Subcutaneous abdominal adipose tissue (tissue), 5 donors: ENCODE results near the gene ATF3.

Experiments used
- H3K27ac ChIP-seq: one replicate; pipeline ENCODE4 v1.7.0; 2013; ENCODE audit warnings: low read depth, mild to moderate bottlenecking, inconsistent platforms, low read length, moderate library complexity
- H3K27me3 ChIP-seq, 5 donors: one replicate each; pipeline ENCODE4 v1.7.0; 2013; ENCODE audit warnings: low read length in 5 of 5, inconsistent platforms in 1 of 5; ENCODE audit not compliant: control insufficient read depth in 5 of 5, insufficient read depth in 4 of 5
- H3K36me3 ChIP-seq, 5 donors: one replicate each; pipeline ENCODE4 v1.7.0; 2013; ENCODE audit warnings: low read length in 5 of 5; ENCODE audit not compliant: control insufficient read depth in 5 of 5, insufficient read depth in 5 of 5
- H3K4me1 ChIP-seq, 5 donors: one replicate each; pipeline ENCODE4 v1.7.0; 2013; ENCODE audit warnings: low read length in 5 of 5, mild to moderate bottlenecking in 3 of 5, moderate library complexity in 1 of 5; ENCODE audit not compliant: control insufficient read depth in 5 of 5, insufficient read depth in 5 of 5
- H3K4me3 ChIP-seq, 5 donors: one replicate each; pipeline ENCODE4 v1.7.0; 2013; ENCODE audit warnings: low read length in 5 of 5, low read depth in 1 of 5
- H3K9ac ChIP-seq, 5 donors: one replicate each; pipeline ENCODE4 v1.7.0; 2013; ENCODE audit warnings: low read length in 5 of 5, mild to moderate bottlenecking in 4 of 5, moderate library complexity in 3 of 5
- H3K9me3 ChIP-seq, 5 donors: one replicate each; pipeline ENCODE4 v1.7.0; 2013; ENCODE audit warnings: low read length in 5 of 5; ENCODE audit not compliant: control insufficient read depth in 5 of 5
- donor health status: healthy.
- donor health status: healthy.
- donor health status: healthy.
- donor health status: healthy.
- donor health status: healthy.

ATF3 gene

GRCh38 chr1:212665241-212666115 lies 56.9 kb downstream of the ATF3 start:
- H3K27me3 ChIP-seq: no peaks in the 10 kb centered on the region
- H3K36me3 ChIP-seq: no peaks in the 10 kb centered on the region
- peaks cover 12 to 54% (median 41%) of the 10 kb centered on the region in 5 donors for H3K4me1 ChIP-seq
- H3K9ac ChIP-seq: peak overlapping the region in 4 of 5 donors; percentile 80 to 86 (median 84)
- H3K27ac ChIP-seq: no peak overlapping the region
- H3K4me3 ChIP-seq: peak overlapping the region; percentile 53 to 80 (median 73)
- no peaks in the 10 kb centered on the region for H3K9me3 ChIP-seq

GRCh38 chr1:212666116-212666775 lies 57.7 kb downstream of the ATF3 start:
- H3K27me3 ChIP-seq: peaks cover 0 to 2% (median 0%) of the 10 kb centered on the region in 5 donors
- H3K9me3 ChIP-seq: no peaks in the 10 kb centered on the region
- no peak overlapping the region for H3K9ac ChIP-seq
- no peak overlapping the region for H3K27ac ChIP-seq
- H3K36me3 ChIP-seq: no peaks in the 10 kb centered on the region
- no peak overlapping the region for H3K4me3 ChIP-seq
- peaks cover 12 to 60% (median 46%) of the 10 kb centered on the region in 5 donors for H3K4me1 ChIP-seq

- Histone ChIP-seq H3K27ac (peak overlapping the region; percentile 80), H3K4me1 (peaks cover 12 to 66% (median 46%) of the 10 kb centered on the region in 5 donors), H3K27me3 (peaks cover 0 to 4% (median 0%) of the 10 kb centered on the region in 5 donors), H3K9me3 (no peaks in the 10 kb centered on the region), H3K36me3 (no peaks in the 10 kb centered on the region), H3K9ac (peak overlapping the region; percentile 9 to 66 (median 48)), H3K4me3 (peak overlapping the region in 3 of 5 donors; percentile 28 to 51 (median 45))
These were observed 58.9 kb downstream of the ATF3 start for GRCh38 chr1:212667223-212668139.

GRCh38 chr1:212668477-212668876 lies 59.9 kb downstream of the ATF3 start:
- H3K9ac ChIP-seq: peak overlapping the region in 4 of 5 donors; percentile 9 to 66 (median 36)
- H3K4me1 ChIP-seq: peaks cover 12 to 66% (median 46%) of the 10 kb centered on the region in 5 donors
- H3K27ac ChIP-seq: peak overlapping the region; percentile 80
- peaks cover 0 to 4% (median 0%) of the 10 kb centered on the region in 5 donors for H3K27me3 ChIP-seq
- peak overlapping the region in 2 of 5 donors; percentile 45 to 51 for H3K4me3 ChIP-seq
- H3K9me3 ChIP-seq: no peaks in the 10 kb centered on the region
- H3K36me3 ChIP-seq: no peaks in the 10 kb centered on the region

- Histone ChIP-seq H3K9ac (peak overlapping the region in 1 of 5 donors; percentile 66), H3K9me3 (no peaks in the 10 kb centered on the region), H3K4me1 (peaks cover 12 to 66% (median 46%) of the 10 kb centered on the region in 5 donors), H3K4me3 (no peak overlapping the region), H3K36me3 (no peaks in the 10 kb centered on the region), H3K27ac (no peak overlapping the region), H3K27me3 (peaks cover 0 to 4% (median 0%) of the 10 kb centered on the region in 5 donors)
These were observed 60.5 kb downstream of the ATF3 start for GRCh38 chr1:212669102-212669501.

- peaks cover 12 to 66% (median 46%) of the 10 kb centered on the region in 5 donors for H3K4me1 ChIP-seq
- no peak overlapping the region for H3K27ac ChIP-seq
- H3K27me3 ChIP-seq: peaks cover 0 to 4% (median 0%) of the 10 kb centered on the region in 5 donors
- no peaks in the 10 kb centered on the region for H3K9me3 ChIP-seq
- no peak overlapping the region for H3K4me3 ChIP-seq
- no peak overlapping the region for H3K9ac ChIP-seq
- H3K36me3 ChIP-seq: no peaks in the 10 kb centered on the region
These were observed 61.0 kb downstream of the ATF3 start for GRCh38 chr1:212669600-212669999.

GRCh38 chr1:212670301-212670700 lies 61.7 kb downstream of the ATF3 start:
- H3K36me3 ChIP-seq: no peaks in the 10 kb centered on the region
- H3K9ac ChIP-seq: no peak overlapping the region
- no peak overlapping the region for H3K27ac ChIP-seq
- no peaks in the 10 kb centered on the region for H3K9me3 ChIP-seq
- no peak overlapping the region for H3K4me3 ChIP-seq
- H3K27me3 ChIP-seq: peaks cover 0 to 4% (median 0%) of the 10 kb centered on the region in 5 donors
- peaks cover 12 to 59% (median 42%) of the 10 kb centered on the region in 5 donors for H3K4me1 ChIP-seq
